Activated B cell treated with CpG ODN at 0.5 μM for 24 hours (primary cell): ENCODE results near the gene FOXM1. TPM values are rescaled to one million over a fixed set of nuclear protein-coding genes. Genes with fewer than 3 reads are reported as not detected.

Experiments
- ATAC-seq: fragments of 200-7000 bp; cut with Tn5 transposase; one replicate; pipeline ENCODE4 v1.10.0; 2021; ENCODE audit warnings: low read depth, mild to moderate bottlenecking, moderate library complexity
- CTCF ChIA-PET: fragments of 350-600 bp; sonication (Branson Sonifier 250); formaldehyde crosslinking; loops from one replicate; lab custom pipeline; 2021; ENCODE audit warnings: antibody characterized with exemption; lab: Charles Lee
- POLR2A ChIA-PET: fragments of 350-600 bp; sonication (Branson Sonifier 250); formaldehyde crosslinking; loops from one replicate; lab custom pipeline; 2021; ENCODE audit warnings: antibody characterized with exemption; lab: Charles Lee
- DNase-seq: peaks from one replicate; pipeline ENCODE4 v3.0.0; 2022
- H3K27ac Mint-ChIP-seq: one replicate; pipeline ENCODE4 v1.8.0; 2020; ENCODE audit warnings: mixed read lengths
- H3K27me3 Mint-ChIP-seq: one replicate; pipeline ENCODE4 v1.8.0; 2021; ENCODE audit warnings: mixed read lengths
- H3K36me3 Mint-ChIP-seq: one replicate; pipeline ENCODE4 v1.8.0; 2021; ENCODE audit warnings: low read depth, mixed read lengths
- H3K4me1 Mint-ChIP-seq: one replicate; pipeline ENCODE4 v1.8.0; 2021; ENCODE audit warnings: mixed read lengths
- H3K4me3 Mint-ChIP-seq: one replicate; pipeline ENCODE4 v1.8.0; 2020; ENCODE audit warnings: mild to moderate bottlenecking, mixed read lengths
- H3K9me3 Mint-ChIP-seq: one replicate; pipeline ENCODE4 v1.8.0; 2020; ENCODE audit warnings: mixed read lengths
- intact Hi-C: fragments of 100-400 bp; cut with micrococcal nuclease; formaldehyde crosslinking; loops from one replicate; pipeline ENCODE4 v1.15.1; 2024
- total RNA-seq: library from RNA; stranded (reverse); gene quantifications from 2 replicates; pipeline ENCODE4 v1.2.3, GENCODE V29; 2022
- TF ChIP-seq, protein P1 (sequence below): fragments of 200-600 bp; IDR thresholded peaks from one replicate; pipeline ENCODE4 v1.8.0; 2022; ENCODE audit warnings: antibody characterized with exemption, mild to moderate bottlenecking

FOXM1 gene, protein sequence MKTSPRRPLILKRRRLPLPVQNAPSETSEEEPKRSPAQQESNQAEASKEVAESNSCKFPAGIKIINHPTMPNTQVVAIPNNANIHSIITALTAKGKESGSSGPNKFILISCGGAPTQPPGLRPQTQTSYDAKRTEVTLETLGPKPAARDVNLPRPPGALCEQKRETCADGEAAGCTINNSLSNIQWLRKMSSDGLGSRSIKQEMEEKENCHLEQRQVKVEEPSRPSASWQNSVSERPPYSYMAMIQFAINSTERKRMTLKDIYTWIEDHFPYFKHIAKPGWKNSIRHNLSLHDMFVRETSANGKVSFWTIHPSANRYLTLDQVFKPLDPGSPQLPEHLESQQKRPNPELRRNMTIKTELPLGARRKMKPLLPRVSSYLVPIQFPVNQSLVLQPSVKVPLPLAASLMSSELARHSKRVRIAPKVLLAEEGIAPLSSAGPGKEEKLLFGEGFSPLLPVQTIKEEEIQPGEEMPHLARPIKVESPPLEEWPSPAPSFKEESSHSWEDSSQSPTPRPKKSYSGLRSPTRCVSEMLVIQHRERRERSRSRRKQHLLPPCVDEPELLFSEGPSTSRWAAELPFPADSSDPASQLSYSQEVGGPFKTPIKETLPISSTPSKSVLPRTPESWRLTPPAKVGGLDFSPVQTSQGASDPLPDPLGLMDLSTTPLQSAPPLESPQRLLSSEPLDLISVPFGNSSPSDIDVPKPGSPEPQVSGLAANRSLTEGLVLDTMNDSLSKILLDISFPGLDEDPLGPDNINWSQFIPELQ
- 1.8 and 2.8 TPM in 2 replicates for total RNA-seq

GRCh38 chr12:2877047-2877952 lies at the start of gene FOXM1, which contains the start of gene RHNO1:
Gene FOXM1 (minus strand): TSS chr12:2877174. CDS start chr12:2874478, 2,696 bp downstream.
Gene RHNO1 (plus strand): TSS chr12:2877223. CDS start chr12:2885367, 8,144 bp downstream.
- ChIA-PET POLR2A (interaction anchor here (0.7 to 2.9 kb wide), 8 partner anchors 8 to 482 kb away, joined by 3 to 28 read pairs (median 9); partner anchors contain the start of genes ITFG2 and TULP3), CTCF (interaction anchor here (0.9 to 1.3 kb wide), 3 partner anchors 8 to 165 kb away, joined by 3 to 4 read pairs (median 4); partner anchors contain the start of gene TULP3)
- H3K9me3 Mint-ChIP-seq: no peaks in the 10 kb centered on the region
- H3K27me3 Mint-ChIP-seq: no peaks in the 10 kb centered on the region
- peaks cover 9% of the 10 kb centered on the region for H3K36me3 Mint-ChIP-seq
- peak; percentile 83 for ATAC-seq
- intact Hi-C loops: loop anchor here (1.0 to 2.0 kb wide), 4 partner anchors 8 to 82 kb away; partner anchors contain the start of genes FKBP4, ITFG2 and TULP3
- peaks cover 28% of the 10 kb centered on the region for H3K4me1 Mint-ChIP-seq
- TF ChIP-seq, protein P1, sequence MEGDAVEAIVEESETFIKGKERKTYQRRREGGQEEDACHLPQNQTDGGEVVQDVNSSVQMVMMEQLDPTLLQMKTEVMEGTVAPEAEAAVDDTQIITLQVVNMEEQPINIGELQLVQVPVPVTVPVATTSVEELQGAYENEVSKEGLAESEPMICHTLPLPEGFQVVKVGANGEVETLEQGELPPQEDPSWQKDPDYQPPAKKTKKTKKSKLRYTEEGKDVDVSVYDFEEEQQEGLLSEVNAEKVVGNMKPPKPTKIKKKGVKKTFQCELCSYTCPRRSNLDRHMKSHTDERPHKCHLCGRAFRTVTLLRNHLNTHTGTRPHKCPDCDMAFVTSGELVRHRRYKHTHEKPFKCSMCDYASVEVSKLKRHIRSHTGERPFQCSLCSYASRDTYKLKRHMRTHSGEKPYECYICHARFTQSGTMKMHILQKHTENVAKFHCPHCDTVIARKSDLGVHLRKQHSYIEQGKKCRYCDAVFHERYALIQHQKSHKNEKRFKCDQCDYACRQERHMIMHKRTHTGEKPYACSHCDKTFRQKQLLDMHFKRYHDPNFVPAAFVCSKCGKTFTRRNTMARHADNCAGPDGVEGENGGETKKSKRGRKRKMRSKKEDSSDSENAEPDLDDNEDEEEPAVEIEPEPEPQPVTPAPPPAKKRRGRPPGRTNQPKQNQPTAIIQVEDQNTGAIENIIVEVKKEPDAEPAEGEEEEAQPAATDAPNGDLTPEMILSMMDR: no peak
- peak; percentile 89 for DNase-seq
- H3K4me3 Mint-ChIP-seq: peak within 1 kb of the TSS; percentile 94
- peak within 1 kb of the TSS; percentile 94 for H3K27ac Mint-ChIP-seq

GRCh38 chr12:2925322-2925995 lies 48.5 kb upstream of the FOXM1 start:
- DNase-seq (no peak), ATAC-seq (no peak)
- Mint-ChIP-seq H3K4me3 (no peak overlapping the region), H3K36me3 (peaks cover 54% of the 10 kb centered on the region), H3K4me1 (no peaks in the 10 kb centered on the region), H3K27ac (no peak overlapping the region), H3K27me3 (no peaks in the 10 kb centered on the region), H3K9me3 (no peaks in the 10 kb centered on the region)
- ChIA-PET POLR2A (no interaction called here), CTCF (no interaction called here)
- intact Hi-C loops: no loop called here
- TF ChIP-seq, protein P1: no peak

GRCh38 chr12:2924019-2924418 lies 47.0 kb upstream of the FOXM1 start:
- Mint-ChIP-seq H3K4me1 (no peaks in the 10 kb centered on the region), H3K9me3 (no peaks in the 10 kb centered on the region), H3K27ac (no peak overlapping the region), H3K4me3 (no peak overlapping the region), H3K27me3 (no peaks in the 10 kb centered on the region), H3K36me3 (peaks cover 53% of the 10 kb centered on the region)
- TF ChIP-seq, protein P1: no peak
- DNase-seq (no peak), ATAC-seq (no peak)
- CTCF ChIA-PET: no interaction called here
- intact Hi-C loops: no loop called here
- POLR2A ChIA-PET: no interaction called here

- DNase-seq: no peak
- intact Hi-C loops: no loop called here
- Mint-ChIP-seq H3K27ac (no peak overlapping the region), H3K27me3 (no peaks in the 10 kb centered on the region), H3K4me3 (no peak overlapping the region), H3K36me3 (peaks cover 50% of the 10 kb centered on the region), H3K4me1 (no peaks in the 10 kb centered on the region), H3K9me3 (no peaks in the 10 kb centered on the region)
- ATAC-seq: no peak
- TF ChIP-seq, protein P1: no peak
- ChIA-PET CTCF (no interaction called here), POLR2A (no interaction called here)
Measured at GRCh38 chr12:2923057-2923456, 46.1 kb upstream of the FOXM1 start.
